Stimulated activated naive CD4-positive, alpha-beta T cell treated with Interleukin-2 at 50 U/mL for 16 hours (primary cell): ENCODE data around the gene PWWP2B.

Experiments used
- DNase-seq: peaks from one replicate; lab custom pipeline; 2025; lab: John Stamatoyannopoulos, UW

The PWWP2B gene

GRCh38 chr10:132419538-132420468 is 22.8 kb downstream of the PWWP2B start:
- no peak for DNase-seq

- no peak for DNase-seq
Observed at GRCh38 chr10:132420469-132420980, 23.5 kb downstream of the PWWP2B start.

GRCh38 chr10:132420981-132421846 is 24.2 kb downstream of the PWWP2B start:
- DNase-seq, result peak; percentile 8

GRCh38 chr10:132421847-132422751 is 25.1 kb downstream of the PWWP2B start:
- no peak for DNase-seq

GRCh38 chr10:132422903-132423825 is 26.2 kb downstream of the PWWP2B start:
- no peak for DNase-seq

GRCh38 chr10:132423966-132424861 is 27.2 kb downstream of the PWWP2B start:
- no peak for DNase-seq

- DNase-seq, result no peak
Observed at GRCh38 chr10:132425029-132425756, 28.2 kb downstream of the PWWP2B start.

GRCh38 chr10:132425757-132426155 is 28.8 kb downstream of the PWWP2B start:
- no peak for DNase-seq

- DNase-seq, result no peak
Observed at GRCh38 chr10:132427006-132427771, 30.2 kb downstream of the PWWP2B start.

- no peak for DNase-seq
Observed at GRCh38 chr10:132427939-132428367, 31.0 kb downstream of the PWWP2B start.

- DNase-seq, result no peak
Observed at GRCh38 chr10:132428486-132428995, 31.5 kb downstream of the PWWP2B start.

- no peak for DNase-seq
Observed at GRCh38 chr10:132429281-132430230, 32.6 kb downstream of the PWWP2B start.

- no peak for DNase-seq
Observed at GRCh38 chr10:132430231-132430743, 33.3 kb downstream of the PWWP2B start.

- DNase-seq, result no peak
Observed at GRCh38 chr10:132430861-132431271, 33.9 kb downstream of the PWWP2B start.

GRCh38 chr10:132431537-132432175 is 34.7 kb downstream of the PWWP2B start:
- no peak for DNase-seq

- DNase-seq, result no peak
Observed at GRCh38 chr10:132432176-132432540, 35.2 kb downstream of the PWWP2B start.
